HG02840 (cell line): Measurements from ENCODE around the gene ACTR6.
A peak's percentile ranks its signal among the peaks of the same experiment; 100 is the strongest.
"Not testable (repeated sequence)": the region's sequence is repeated elsewhere in the genome, so short reads cannot be mapped to it uniquely, and the experiment has no call there.

Experiments
- ATAC-seq: cut with Tn5 transposase; IDR thresholded peaks from one replicate; pipeline ENCODE4 v1.9.1; 2021; ENCODE audit warnings: mild to moderate bottlenecking, moderate library complexity, moderate number of reproducible peaks; ENCODE audit not compliant: unreplicated experiment, low FRiP score

ACTR6 gene

DNA sequence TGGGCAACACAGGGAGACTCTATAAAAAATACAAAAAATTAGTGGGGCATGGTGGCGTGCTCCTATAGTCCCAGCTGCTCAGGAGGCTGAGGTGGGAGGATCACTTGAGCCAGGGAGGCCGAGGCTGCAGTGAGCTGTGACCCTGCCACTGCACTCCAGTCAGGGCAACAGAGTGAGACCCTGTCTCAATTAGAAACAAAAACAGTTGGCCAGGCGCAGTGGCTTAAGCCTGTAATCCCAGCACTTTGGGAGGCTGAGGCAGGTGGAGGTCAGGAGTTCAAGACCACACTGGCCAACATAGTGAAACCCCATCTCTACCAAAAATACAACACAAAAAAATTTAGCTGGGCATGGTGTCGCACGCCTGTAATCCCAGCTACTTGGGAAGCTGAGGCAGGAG is 64.5 kb downstream of the ACTR6 start:
- not testable (repeated sequence) for ATAC-seq

DNA sequence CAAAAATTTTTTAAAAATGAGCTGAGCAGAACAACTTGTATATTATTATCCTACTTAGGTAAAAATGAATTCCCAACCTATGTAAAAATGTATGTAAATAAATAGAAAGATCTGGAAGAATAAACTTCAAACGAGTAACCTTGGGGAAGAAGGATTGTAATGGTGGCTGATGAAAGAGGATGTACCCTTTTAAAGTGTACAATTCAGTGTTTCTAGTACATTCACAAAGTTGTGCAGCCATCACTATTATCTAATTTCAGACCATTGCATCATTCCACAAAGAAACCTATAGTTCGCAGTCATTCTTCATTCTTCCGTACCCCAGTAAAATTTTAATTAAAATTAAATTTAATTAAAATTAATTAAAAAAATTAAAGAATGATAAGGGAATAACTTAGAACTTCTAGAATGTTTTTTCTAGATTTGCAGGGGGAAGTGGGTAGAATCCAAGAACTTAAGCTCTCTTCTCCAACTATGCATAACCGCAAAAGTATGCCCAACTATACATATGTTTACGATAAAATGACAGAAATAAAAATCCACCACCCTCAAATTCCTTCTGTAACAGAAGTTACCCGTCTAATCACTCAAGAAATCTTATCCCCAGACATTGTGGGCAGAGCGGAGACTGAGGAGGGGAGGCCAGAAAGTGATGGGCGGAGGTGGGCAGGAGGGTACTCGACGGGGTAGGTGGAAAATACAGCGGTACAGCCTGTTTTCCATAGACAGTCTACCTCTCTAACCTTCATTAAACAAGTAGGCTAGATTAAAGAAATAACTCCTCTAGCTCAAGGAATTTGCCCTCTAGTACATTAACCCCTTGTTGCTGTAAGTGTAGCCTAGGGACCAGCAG is 65.3 kb downstream of the ACTR6 start:
- peak; percentile 4 for ATAC-seq

DNA sequence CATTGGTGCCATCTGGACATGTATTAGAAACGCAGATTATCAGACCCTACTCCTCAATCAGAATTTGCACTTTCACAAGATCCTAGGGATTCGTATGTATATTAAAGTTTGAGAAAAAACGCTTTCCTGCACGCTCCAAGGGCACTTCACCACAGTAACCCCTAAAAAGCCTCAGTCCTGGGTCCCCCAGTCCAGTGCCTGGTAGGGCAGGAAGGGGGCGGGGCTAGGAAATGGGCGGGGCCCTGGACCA is 65.9 kb downstream of the ACTR6 start:
- ATAC-seq = peak; percentile 85

DNA sequence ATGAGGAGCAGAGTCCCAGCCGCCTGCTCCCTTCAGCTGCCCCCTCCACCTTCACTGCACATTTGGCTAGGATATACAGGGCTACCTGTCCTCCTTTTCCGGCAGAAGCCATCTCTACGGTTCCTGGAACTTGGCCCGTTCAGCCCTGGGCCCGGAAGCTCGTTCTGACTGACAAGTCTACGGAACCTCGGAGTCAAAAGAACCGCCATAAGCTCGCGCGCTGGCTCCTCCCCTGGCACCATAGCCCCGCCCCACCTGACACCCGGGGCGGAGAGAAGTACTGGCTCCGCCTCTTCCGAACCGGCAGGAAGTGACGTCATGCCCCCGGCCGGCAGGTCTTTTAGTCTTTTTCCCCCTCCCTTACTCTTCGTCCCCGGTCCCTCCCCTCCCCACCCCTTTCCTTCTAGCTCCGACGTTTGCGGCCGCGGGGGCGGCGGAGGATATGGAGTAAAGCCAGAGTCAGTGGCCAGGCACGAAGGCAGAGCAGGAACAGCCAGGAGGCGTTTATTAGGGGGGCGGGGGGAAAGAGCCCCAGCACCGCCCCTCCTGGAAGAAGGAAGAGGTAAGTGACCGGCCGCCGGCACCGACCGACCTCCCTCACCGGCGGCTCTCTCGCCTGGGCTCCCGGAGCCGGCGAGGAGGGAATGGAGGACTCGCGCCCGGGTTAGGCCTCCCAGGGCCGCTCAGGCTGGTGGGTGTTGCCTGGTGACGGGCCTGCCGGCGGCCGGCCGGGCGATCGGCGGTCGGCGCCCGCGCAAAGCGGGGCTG is 66.4 kb downstream of the ACTR6 start, which contains the start of the genes DEPDC4 and SCYL2:
Gene DEPDC4, minus strand, starts transcription at position 245 of the 768 bp plus-strand sequence. Its CDS starts 3 bp downstream, at position 242.
Gene SCYL2, plus strand, starts transcription at position 343 of the 768 bp plus-strand sequence. CDS start 15,794 bp downstream, outside the sequence.
- ATAC-seq = peak; percentile 95

DNA sequence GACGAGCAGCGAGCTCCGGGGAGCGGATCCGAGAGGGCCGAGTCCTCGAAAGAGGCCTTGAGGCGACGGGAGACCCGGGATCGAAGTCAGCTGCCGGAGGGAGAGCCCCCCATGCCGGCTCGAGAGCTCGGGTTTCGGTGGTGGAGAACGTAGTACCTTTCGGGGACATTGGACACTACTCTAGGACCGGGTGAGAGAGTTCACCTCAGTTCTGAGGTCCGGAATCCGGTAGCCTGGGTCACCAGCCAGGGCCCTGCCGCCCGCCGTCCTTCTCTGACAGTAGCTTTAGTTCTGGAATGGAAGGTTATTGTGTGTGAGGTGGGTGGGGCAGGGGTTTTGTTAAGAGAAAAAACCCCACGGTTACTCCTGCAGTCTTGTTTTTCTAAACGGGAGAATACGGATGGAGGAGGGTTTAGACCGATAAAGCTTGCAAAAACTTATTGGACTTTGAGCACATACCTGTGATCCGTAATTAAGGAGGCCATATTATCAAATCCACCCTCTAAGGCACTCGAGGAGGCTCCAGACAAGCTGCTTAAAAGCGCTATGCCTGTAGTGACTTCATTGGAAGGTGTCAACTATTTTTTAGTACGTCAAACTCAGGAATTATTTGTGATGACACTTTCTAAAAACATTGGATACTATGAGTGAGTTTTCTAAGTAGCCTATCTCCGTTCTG is 67.1 kb downstream of the ACTR6 start:
- ATAC-seq = peak; percentile 9

DNA sequence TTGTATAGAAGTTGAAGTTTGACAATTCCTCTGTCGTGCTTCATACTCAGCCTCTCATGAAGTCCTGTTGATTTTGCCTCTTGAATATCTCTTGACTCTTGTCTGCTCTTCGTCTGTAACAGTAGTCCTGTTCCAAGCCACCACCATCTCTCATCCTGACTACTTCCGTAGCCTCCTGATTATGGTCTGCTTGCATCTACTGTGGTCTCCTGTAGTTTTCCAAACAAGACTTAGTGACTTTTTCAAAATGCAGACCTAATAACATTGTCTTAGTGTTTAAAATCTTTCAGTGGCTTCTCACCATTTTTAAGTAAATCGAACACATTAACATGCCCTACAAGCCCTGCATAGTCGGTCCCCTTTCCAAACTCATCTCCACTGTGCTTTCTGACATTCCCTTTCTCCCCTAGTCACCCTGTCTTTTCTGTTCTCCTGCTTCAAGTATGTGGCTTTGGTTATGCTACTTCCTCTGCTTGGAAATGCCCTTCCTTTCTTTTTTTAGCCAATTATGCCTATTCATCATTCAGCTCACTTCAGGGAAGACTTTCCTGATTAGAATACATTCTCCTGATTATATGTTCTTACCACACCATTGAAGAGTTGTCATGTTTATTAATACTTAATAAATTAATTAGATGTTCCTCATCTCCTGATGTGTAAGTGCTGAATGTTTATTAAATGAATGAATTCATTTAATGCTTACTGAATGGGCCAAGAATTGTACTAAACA is 68.4 kb downstream of the ACTR6 start:
- ATAC-seq = no peak

DNA sequence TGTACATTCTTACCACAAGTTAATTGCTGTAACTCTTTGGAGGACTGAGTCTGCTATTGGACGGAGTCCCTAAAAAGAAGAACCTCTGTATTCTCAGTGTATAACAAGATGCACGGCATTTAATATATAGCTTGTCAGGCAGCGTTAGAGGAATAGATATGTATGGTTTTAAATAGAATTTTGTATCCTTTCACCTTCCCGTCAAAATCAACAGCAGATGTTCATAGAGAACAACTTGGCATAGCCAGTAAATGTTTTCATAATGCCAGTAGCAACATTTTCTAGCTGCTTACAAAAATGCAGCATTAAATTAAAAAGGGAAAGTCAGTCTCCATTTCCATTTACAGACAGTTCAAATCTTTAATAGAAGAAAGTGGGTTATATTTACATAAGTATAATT is 73.2 kb downstream of the ACTR6 start:
- no peak for ATAC-seq
